Erythroblast (primary cell): ENCODE results near the gene HCFC2.

Experiments
- GATA1 ChIP-seq: IDR thresholded peaks from 2 replicates; pipeline ENCODE4 v1.6.1; 2011; ENCODE audit warnings: low read depth, mild to moderate bottlenecking, control low read depth, low read length, moderate library complexity
- POLR2A ChIP-seq: IDR thresholded peaks from 2 replicates; pipeline ENCODE4 v1.6.1; 2011; ENCODE audit warnings: mild to moderate bottlenecking, low read length

GRCh38 chr12:104094284-104094683, 30.0 kb downstream of the HCFC2 start:
- TF ChIP-seq POLR2A (no peak), GATA1 (no peak)
